HG02938 (cell line): ENCODE data around the gene SMIM22.
A peak's percentile ranks its signal among the peaks of the same experiment; 100 is the strongest.

ENCODE experiments used
- ATAC-seq: cut with Tn5 transposase; IDR thresholded peaks from one replicate; pipeline ENCODE4 v1.9.1; 2021; ENCODE audit warnings: mild to moderate bottlenecking, moderate library complexity; ENCODE audit not compliant: unreplicated experiment

The SMIM22 gene

GRCh38 chr16:4795181-4795827 lies at the start of gene SMIM22:
SMIM22 (plus strand) TSS chr16:4795369; CDS start chr16:4795735, 366 bp downstream.
- ATAC-seq: no peak

GRCh38 chr16:4746215-4746614 lies 49.0 kb upstream of the SMIM22 start:
- ATAC-seq: no peak

- ATAC-seq: no peak
Observed at GRCh38 chr16:4746991-4747574, 48.1 kb upstream of the SMIM22 start.

GRCh38 chr16:4747906-4748681 lies 47.1 kb upstream of the SMIM22 start:
- no peak for ATAC-seq

- no peak for ATAC-seq
Observed at GRCh38 chr16:4748682-4749411, 46.3 kb upstream of the SMIM22 start.

GRCh38 chr16:4749700-4750257 lies 45.4 kb upstream of the SMIM22 start:
- ATAC-seq: no peak

- no peak for ATAC-seq
Observed at GRCh38 chr16:4750896-4751295, 44.3 kb upstream of the SMIM22 start.

- ATAC-seq: no peak
Observed at GRCh38 chr16:4752351-4753100, 42.6 kb upstream of the SMIM22 start.

GRCh38 chr16:4753227-4753626 lies 41.9 kb upstream of the SMIM22 start:
- no peak for ATAC-seq

- ATAC-seq: no peak
Observed at GRCh38 chr16:4754865-4755264, 40.3 kb upstream of the SMIM22 start.

- ATAC-seq: no peak
Observed at GRCh38 chr16:4755687-4756086, 39.5 kb upstream of the SMIM22 start.

- ATAC-seq: no peak
Observed at GRCh38 chr16:4760221-4760910, 34.8 kb upstream of the SMIM22 start.

- ATAC-seq: no peak
Observed at GRCh38 chr16:4762205-4762604, 33.0 kb upstream of the SMIM22 start.

GRCh38 chr16:4763791-4764190 lies 31.4 kb upstream of the SMIM22 start:
- ATAC-seq: no peak

GRCh38 chr16:4765511-4766474 lies 29.4 kb upstream of the SMIM22 start:
- ATAC-seq: no peak

GRCh38 chr16:4766875-4767628 lies 28.1 kb upstream of the SMIM22 start, which contains the start of gene ZNF500:
ZNF500 (minus strand) TSS chr16:4767162; CDS start chr16:4765978, 1,184 bp downstream.
- ATAC-seq: peak; percentile 76

- no peak for ATAC-seq
Observed at GRCh38 chr16:4767872-4768548, 27.2 kb upstream of the SMIM22 start.
